Vagina (tissue), 2 donors: ENCODE measurements around the gene FIGN. TPM values are rescaled to one million over a fixed set of nuclear protein-coding genes. Genes with fewer than 3 reads are reported as not detected.

Experiments
- DNase-seq, 2 donors: peaks; one replicate each; pipeline ENCODE4 v3.0.0-alpha.2; 2017; ENCODE audit errors: extremely low spot score in 2 of 2
- H3K27ac ChIP-seq: fragments of 200-600 bp; sonication (generic); one replicate; pipeline ENCODE4 v1.5.1; 2019
- H3K27me3 ChIP-seq: fragments of 200-600 bp; sonication (generic); one replicate; pipeline ENCODE4 v1.5.1; 2019
- H3K36me3 ChIP-seq, 2 donors: fragments of 200-600 bp; sonication (generic); one replicate each; pipeline ENCODE4 v1.5.1; 2017 to 2019
- H3K4me1 ChIP-seq: fragments of 200-600 bp; sonication (generic); one replicate; pipeline ENCODE4 v1.5.1; 2019
- H3K4me3 ChIP-seq, 2 donors: fragments of 200-600 bp; sonication (generic); 1 replicate in 1 of 2; 2 replicates in 1 of 2; pipeline ENCODE4 v1.5.1; 2016 to 2019
- H3K9me3 ChIP-seq: fragments of 200-600 bp; sonication (generic); one replicate; pipeline ENCODE4 v1.5.1; 2019
- POLR2A ChIP-seq, 2 donors: fragments of 450-650 bp; IDR thresholded peaks; one replicate each; pipeline ENCODE4 v1.6.1; 2017; ENCODE audit warnings: antibody characterized with exemption in 2 of 2, mild to moderate bottlenecking in 2 of 2, moderate library complexity in 2 of 2
- POLR2AphosphoS5 ChIP-seq, 2 donors: sonication (generic); formaldehyde crosslinking; IDR thresholded peaks; one replicate each; pipeline ENCODE4 v1.9.0; 2017; ENCODE audit warnings: antibody characterized with exemption in 2 of 2, mild to moderate bottlenecking in 2 of 2, low read depth in 1 of 2; ENCODE audit not compliant: insufficient read depth in 1 of 2
- intact Hi-C: fragments of 100-400 bp; cut with DNase I; formaldehyde crosslinking; loops from one replicate; pipeline ENCODE4 v1.15.1; 2023
- total RNA-seq: library from RNA; depleted of rRNA; stranded (reverse); fragments of >200 nt; gene quantifications from one replicate; pipeline ENCODE4 v1.2.3, GENCODE V29; 2016
- TF ChIP-seq, protein P1 (sequence below), 3 experiments: fragments of 450-650 bp in 2 of 3; fragments of 200-600 bp in 1 of 3; sonication (generic) in 1 of 3; IDR thresholded peaks; one replicate each; pipeline ENCODE4 v1.5.1; 2017 to 2019; ENCODE audit warnings: antibody characterized with exemption in 3 of 3, mild to moderate bottlenecking in 2 of 3, moderate library complexity in 2 of 3

The FIGN gene
- total RNA-seq, 1 donor from 2014 or later, result 3.2 TPM

DNA sequence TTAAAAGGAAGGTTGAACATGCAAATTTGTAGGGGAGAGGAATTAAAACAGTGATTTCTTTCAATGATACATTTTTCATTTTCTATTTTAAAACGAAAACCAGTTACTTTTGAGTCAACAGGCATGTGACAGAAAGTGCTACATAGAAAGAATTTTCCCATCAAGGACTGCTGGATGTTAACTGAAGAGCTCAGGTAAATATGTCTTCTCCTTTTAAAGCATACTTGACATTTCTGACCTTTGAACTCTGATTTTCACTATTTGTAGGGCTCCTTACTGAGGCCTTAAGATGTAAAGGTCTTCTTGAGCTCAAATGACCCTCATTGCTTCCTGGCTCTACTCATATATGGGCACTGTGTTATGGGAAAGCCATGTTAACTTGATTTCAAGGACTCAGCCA is 32.4 kb downstream of the FIGN start:
- peaks cover 4% of the 10 kb centered on the region for H3K4me1 ChIP-seq
- TF ChIP-seq POLR2AphosphoS5 (IDR thresholded peaks at IDR 0.05; ENCODE audit: insufficient read depth in 1 of 2, low read depth in 1 of 2) (no peak), POLR2A (IDR thresholded peaks at IDR 0.05) (no peak)
- TF ChIP-seq, protein P1, sequence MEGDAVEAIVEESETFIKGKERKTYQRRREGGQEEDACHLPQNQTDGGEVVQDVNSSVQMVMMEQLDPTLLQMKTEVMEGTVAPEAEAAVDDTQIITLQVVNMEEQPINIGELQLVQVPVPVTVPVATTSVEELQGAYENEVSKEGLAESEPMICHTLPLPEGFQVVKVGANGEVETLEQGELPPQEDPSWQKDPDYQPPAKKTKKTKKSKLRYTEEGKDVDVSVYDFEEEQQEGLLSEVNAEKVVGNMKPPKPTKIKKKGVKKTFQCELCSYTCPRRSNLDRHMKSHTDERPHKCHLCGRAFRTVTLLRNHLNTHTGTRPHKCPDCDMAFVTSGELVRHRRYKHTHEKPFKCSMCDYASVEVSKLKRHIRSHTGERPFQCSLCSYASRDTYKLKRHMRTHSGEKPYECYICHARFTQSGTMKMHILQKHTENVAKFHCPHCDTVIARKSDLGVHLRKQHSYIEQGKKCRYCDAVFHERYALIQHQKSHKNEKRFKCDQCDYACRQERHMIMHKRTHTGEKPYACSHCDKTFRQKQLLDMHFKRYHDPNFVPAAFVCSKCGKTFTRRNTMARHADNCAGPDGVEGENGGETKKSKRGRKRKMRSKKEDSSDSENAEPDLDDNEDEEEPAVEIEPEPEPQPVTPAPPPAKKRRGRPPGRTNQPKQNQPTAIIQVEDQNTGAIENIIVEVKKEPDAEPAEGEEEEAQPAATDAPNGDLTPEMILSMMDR (IDR thresholded peaks at IDR 0.05), result no peak
- no peak overlapping the region for H3K27ac ChIP-seq
- H3K36me3 ChIP-seq, result no peaks in the 10 kb centered on the region
- H3K27me3 ChIP-seq, result no peaks in the 10 kb centered on the region
- intact Hi-C loops, result no loop called here
- H3K4me3 ChIP-seq, result no peak overlapping the region
- no peak for DNase-seq
- no peaks in the 10 kb centered on the region for H3K9me3 ChIP-seq

DNA sequence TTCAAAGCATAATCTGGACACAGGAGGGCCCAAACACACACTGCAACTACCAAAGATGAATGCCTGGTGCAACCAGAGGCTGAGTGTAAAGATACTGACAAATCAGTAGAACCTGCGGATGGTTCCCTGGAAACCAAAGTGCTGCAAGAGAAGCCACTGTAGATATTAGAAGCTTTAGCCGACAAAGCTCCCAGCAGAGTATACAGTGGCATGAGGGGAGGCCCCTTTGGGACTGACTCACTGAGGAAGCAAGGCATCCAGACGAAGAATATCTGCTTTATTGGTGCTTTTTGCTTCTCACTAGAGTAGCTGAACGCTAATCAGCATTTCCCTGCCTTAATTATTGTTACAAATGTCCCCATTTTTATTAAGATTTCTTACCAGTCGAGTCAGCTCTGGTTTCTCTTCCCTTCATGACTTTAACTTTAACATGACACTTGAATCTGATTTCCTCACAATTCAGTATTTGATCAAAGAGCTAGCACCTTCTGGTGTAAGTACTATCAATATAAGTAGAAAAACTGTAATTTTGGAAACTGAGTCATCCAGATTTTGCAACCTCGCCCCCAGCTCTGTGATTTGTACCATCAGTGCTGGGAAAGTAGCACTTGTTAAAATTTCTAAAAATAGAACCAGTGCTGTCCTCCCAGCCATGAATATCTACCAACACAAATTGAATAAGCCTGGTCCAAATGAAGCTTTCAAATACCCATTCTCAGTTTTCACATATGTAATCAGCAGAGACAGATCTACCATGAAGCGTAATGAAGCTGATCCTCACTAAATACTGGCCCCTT is 34.2 kb downstream of the FIGN start:
- TF ChIP-seq POLR2AphosphoS5 (IDR thresholded peaks at IDR 0.05; ENCODE audit: insufficient read depth in 1 of 2, low read depth in 1 of 2) (no peak), POLR2A (IDR thresholded peaks at IDR 0.05) (no peak)
- TF ChIP-seq, protein P1 (IDR thresholded peaks at IDR 0.05), result no peak
- H3K4me1 ChIP-seq, result no peaks in the 10 kb centered on the region
- no peaks in the 10 kb centered on the region for H3K9me3 ChIP-seq
- H3K4me3 ChIP-seq, result no peak overlapping the region
- DNase-seq, result no peak
- H3K27me3 ChIP-seq, result no peaks in the 10 kb centered on the region
- intact Hi-C loops, result no loop called here
- H3K36me3 ChIP-seq, result no peaks in the 10 kb centered on the region
- H3K27ac ChIP-seq, result no peak overlapping the region

DNA sequence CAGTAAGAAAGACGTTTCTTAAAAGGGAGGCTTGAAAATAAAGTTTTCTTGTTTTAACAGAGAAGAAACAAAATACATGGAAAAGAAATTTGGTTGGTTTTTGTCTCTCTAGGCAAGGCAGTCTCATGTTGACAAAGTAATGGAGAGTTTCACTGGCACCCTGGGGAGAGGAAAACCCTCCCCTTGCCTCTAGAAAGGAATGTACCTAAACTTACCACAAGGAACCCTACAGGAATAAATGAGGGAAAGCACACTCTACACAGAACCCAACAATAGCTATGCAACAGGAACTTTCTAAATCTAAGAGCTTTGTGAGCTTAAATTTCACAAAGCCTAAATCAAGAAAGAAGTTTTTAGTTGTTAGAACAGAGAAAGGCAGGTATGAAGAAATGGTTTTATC is 37.0 kb downstream of the FIGN start:
- no peaks in the 10 kb centered on the region for H3K9me3 ChIP-seq
- H3K27me3 ChIP-seq, result no peaks in the 10 kb centered on the region
- no peak overlapping the region for H3K4me3 ChIP-seq
- no peaks in the 10 kb centered on the region for H3K36me3 ChIP-seq
- intact Hi-C loops, result no loop called here
- H3K4me1 ChIP-seq, result no peaks in the 10 kb centered on the region
- H3K27ac ChIP-seq, result no peak overlapping the region
- TF ChIP-seq, protein P1 (IDR thresholded peaks at IDR 0.05), result no peak
- TF ChIP-seq POLR2AphosphoS5 (IDR thresholded peaks at IDR 0.05; ENCODE audit: insufficient read depth in 1 of 2, low read depth in 1 of 2) (no peak), POLR2A (IDR thresholded peaks at IDR 0.05) (no peak)
- DNase-seq, result no peak

DNA sequence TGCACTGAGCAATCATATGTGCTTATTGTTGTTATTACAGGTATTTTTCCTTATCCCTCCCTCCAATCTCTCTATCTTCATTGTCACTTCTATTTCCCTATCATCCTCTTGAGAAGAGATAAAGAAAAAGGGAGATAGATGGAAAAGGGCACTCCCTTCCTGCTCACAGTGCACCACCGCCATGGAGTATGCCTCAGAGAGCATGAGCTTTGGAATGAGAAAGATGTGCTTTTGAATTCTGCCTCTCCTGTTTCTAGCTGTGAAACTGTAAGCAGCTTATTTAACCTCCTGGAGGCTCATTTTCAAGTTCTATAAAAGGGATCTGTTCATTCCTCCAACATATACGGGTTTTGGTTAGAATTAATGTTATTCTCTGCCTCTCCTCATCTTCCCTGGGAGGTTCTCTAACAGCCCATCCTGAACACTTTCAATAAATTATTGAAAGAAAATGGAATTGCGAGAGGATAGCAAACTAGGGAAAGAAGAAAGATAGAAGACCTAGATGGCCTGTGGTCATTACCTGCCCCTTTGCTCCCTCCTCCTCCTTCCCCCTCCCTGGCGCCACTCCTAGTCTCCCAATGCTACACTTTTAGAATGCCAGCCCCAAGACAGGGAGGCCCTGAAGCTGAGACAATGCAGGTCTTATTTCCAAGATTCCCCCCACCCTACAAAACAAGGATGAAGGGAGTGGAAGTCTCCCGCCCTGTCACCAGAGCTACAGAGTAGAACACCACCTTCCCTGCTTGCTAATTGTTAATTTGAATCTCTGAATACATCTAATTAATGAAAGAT is 37.8 kb downstream of the FIGN start:
- Histone ChIP-seq H3K27me3 (no peaks in the 10 kb centered on the region), H3K4me3 (no peak overlapping the region), H3K36me3 (no peaks in the 10 kb centered on the region), H3K27ac (no peak overlapping the region), H3K9me3 (no peaks in the 10 kb centered on the region), H3K4me1 (no peaks in the 10 kb centered on the region)
- no peak for TF ChIP-seq POLR2A (IDR thresholded peaks at IDR 0.05)
- TF ChIP-seq, protein P1 (IDR thresholded peaks at IDR 0.05), result no peak
- no peak for TF ChIP-seq POLR2AphosphoS5 (IDR thresholded peaks at IDR 0.05; ENCODE audit: insufficient read depth in 1 of 2, low read depth in 1 of 2)
- intact Hi-C loops, result no loop called here
- DNase-seq, result no peak

DNA sequence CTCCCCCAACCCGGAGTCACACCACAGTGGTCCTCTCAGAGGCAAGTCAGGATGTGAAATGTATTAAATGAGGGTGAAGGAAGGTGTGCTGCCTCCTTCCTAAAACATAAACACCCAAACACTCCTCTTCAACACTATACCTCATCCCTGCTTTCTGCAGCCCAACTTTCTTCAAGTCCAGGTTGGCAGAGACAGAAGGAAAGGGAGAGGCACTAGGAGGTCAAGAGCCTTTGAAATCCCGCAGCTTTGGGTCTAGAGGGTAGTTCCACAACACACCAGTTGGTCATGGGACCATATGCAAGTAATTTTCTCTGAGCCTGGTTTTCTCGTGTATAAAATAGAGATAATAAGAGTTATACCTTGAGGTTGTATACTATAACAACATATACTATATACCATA is 38.4 kb downstream of the FIGN start:
- intact Hi-C loops, result no loop called here
- Histone ChIP-seq H3K36me3 (no peaks in the 10 kb centered on the region), H3K9me3 (no peaks in the 10 kb centered on the region), H3K4me3 (no peak overlapping the region), H3K27ac (no peak overlapping the region), H3K4me1 (no peaks in the 10 kb centered on the region), H3K27me3 (no peaks in the 10 kb centered on the region)
- TF ChIP-seq, protein P1 (IDR thresholded peaks at IDR 0.05), result no peak
- DNase-seq, result no peak
